Gastrocnemius medialis (tissue), 4 donors: ENCODE measurements around the gene FNDC3A.
"Not testable (repeated sequence)": the region's sequence is repeated elsewhere in the genome, so short reads cannot be mapped to it uniquely, and the experiment has no call there.

ENCODE experiments used
- POLR2A ChIP-seq, 2 donors: fragments of 450-650 bp; IDR thresholded peaks; one replicate each; pipeline ENCODE4 v1.6.1; 2017; ENCODE audit warnings: antibody characterized with exemption in 2 of 2, mild to moderate bottlenecking in 2 of 2, moderate library complexity in 2 of 2
- TF ChIP-seq, protein P1 (sequence below), 5 experiments: fragments of 450-650 bp in 3 of 5; fragments of 200-600 bp in 2 of 5; sonication (generic) in 2 of 5; IDR thresholded peaks in 4 of 5; conservative IDR thresholded peaks in 1 of 5; 1 replicate in 4 of 5; 2 replicates in 1 of 5; pipeline ENCODE4 v1.5.1; 2016 to 2019; ENCODE audit warnings: antibody characterized with exemption in 5 of 5, mild to moderate bottlenecking in 3 of 5, moderate library complexity in 3 of 5

- TF ChIP-seq, protein P1, sequence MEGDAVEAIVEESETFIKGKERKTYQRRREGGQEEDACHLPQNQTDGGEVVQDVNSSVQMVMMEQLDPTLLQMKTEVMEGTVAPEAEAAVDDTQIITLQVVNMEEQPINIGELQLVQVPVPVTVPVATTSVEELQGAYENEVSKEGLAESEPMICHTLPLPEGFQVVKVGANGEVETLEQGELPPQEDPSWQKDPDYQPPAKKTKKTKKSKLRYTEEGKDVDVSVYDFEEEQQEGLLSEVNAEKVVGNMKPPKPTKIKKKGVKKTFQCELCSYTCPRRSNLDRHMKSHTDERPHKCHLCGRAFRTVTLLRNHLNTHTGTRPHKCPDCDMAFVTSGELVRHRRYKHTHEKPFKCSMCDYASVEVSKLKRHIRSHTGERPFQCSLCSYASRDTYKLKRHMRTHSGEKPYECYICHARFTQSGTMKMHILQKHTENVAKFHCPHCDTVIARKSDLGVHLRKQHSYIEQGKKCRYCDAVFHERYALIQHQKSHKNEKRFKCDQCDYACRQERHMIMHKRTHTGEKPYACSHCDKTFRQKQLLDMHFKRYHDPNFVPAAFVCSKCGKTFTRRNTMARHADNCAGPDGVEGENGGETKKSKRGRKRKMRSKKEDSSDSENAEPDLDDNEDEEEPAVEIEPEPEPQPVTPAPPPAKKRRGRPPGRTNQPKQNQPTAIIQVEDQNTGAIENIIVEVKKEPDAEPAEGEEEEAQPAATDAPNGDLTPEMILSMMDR (IDR thresholded peaks at IDR 0.05 in 4 of 5, conservative IDR thresholded peaks at IDR 0.05 in 1 of 5) = not testable (repeated sequence)
- not testable (repeated sequence) for TF ChIP-seq POLR2A (IDR thresholded peaks at IDR 0.05)
Observed at GRCh38 chr13:49068498-49068897, 92.8 kb downstream of the FNDC3A start.
